ENCODE measurements around the gene KL. TPM values are rescaled to one million over a fixed set of nuclear protein-coding genes. Genes with fewer than 3 reads are reported as not detected.

Gene KL
- total and polyA plus RNA-seq, 2 experiments from 2014 or later, result 0.03 TPM; not detected in 1

DNA sequence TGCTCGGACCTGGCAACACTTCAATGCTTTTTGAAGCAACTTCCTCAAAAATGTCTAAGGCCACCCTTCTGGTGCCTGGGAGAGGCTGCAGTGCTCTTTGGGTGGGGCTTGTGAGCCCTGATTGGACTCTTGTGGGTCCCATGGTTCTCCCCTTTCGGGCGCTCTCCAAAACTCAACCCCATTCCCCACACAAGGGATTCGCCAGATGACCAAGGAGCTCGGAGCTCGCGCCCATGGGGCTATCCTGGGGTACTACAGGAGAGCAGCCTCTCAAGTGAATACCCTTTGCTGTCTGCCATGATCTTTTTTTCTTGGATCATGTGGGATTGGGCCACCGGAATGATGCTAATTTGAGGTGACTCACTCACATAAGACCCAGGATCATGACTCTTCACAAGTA, 29.7 kb upstream of the KL start:
- DNase-seq (ENCODE audit: low spot score) (peak; percentile 17), ATAC-seq (no peak; the same call in 2 of the 3 replicates)
- TF ChIP-seq ZNF114 (CRISPR knock-in tag; IDR thresholded peaks at IDR 0.05) (no peak), STAT1 (IDR thresholded peaks at IDR 0.05; ENCODE audit: unreplicated experiment) (no peak), CREB1 (CRISPR knock-in tag; IDR thresholded peaks at IDR 0.05; ENCODE audit: low read depth) (no peak), POLR2AphosphoS5 (IDR thresholded peaks at IDR 0.05; ENCODE audit: low read depth) (no peak), EZH2 (IDR thresholded peaks at IDR 0.05; ENCODE audit: low read depth, unreplicated experiment) (no peak), ZNF331 (CRISPR knock-in tag; IDR thresholded peaks at IDR 0.05; ENCODE audit: low read depth) (no peak), EZH2phosphoT487 (IDR thresholded peaks at IDR 0.05; ENCODE audit: unreplicated experiment) (no peak), NANOG (IDR thresholded peaks at IDR 0.05; ENCODE audit: borderline replicate concordance) (no peak), JUNB (IDR thresholded peaks at IDR 0.05; ENCODE audit: unreplicated experiment) (no peak)
- TF ChIP-seq, protein P1, sequence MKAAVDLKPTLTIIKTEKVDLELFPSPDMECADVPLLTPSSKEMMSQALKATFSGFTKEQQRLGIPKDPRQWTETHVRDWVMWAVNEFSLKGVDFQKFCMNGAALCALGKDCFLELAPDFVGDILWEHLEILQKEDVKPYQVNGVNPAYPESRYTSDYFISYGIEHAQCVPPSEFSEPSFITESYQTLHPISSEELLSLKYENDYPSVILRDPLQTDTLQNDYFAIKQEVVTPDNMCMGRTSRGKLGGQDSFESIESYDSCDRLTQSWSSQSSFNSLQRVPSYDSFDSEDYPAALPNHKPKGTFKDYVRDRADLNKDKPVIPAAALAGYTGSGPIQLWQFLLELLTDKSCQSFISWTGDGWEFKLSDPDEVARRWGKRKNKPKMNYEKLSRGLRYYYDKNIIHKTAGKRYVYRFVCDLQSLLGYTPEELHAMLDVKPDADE (IDR thresholded peaks at IDR 0.05), result no peak
- TF ChIP-seq, protein P2, sequence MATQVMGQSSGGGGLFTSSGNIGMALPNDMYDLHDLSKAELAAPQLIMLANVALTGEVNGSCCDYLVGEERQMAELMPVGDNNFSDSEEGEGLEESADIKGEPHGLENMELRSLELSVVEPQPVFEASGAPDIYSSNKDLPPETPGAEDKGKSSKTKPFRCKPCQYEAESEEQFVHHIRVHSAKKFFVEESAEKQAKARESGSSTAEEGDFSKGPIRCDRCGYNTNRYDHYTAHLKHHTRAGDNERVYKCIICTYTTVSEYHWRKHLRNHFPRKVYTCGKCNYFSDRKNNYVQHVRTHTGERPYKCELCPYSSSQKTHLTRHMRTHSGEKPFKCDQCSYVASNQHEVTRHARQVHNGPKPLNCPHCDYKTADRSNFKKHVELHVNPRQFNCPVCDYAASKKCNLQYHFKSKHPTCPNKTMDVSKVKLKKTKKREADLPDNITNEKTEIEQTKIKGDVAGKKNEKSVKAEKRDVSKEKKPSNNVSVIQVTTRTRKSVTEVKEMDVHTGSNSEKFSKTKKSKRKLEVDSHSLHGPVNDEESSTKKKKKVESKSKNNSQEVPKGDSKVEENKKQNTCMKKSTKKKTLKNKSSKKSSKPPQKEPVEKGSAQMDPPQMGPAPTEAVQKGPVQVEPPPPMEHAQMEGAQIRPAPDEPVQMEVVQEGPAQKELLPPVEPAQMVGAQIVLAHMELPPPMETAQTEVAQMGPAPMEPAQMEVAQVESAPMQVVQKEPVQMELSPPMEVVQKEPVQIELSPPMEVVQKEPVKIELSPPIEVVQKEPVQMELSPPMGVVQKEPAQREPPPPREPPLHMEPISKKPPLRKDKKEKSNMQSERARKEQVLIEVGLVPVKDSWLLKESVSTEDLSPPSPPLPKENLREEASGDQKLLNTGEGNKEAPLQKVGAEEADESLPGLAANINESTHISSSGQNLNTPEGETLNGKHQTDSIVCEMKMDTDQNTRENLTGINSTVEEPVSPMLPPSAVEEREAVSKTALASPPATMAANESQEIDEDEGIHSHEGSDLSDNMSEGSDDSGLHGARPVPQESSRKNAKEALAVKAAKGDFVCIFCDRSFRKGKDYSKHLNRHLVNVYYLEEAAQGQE (IDR thresholded peaks at IDR 0.05; ENCODE audit: unreplicated experiment), result no peak
- TF ChIP-seq, protein P3, sequence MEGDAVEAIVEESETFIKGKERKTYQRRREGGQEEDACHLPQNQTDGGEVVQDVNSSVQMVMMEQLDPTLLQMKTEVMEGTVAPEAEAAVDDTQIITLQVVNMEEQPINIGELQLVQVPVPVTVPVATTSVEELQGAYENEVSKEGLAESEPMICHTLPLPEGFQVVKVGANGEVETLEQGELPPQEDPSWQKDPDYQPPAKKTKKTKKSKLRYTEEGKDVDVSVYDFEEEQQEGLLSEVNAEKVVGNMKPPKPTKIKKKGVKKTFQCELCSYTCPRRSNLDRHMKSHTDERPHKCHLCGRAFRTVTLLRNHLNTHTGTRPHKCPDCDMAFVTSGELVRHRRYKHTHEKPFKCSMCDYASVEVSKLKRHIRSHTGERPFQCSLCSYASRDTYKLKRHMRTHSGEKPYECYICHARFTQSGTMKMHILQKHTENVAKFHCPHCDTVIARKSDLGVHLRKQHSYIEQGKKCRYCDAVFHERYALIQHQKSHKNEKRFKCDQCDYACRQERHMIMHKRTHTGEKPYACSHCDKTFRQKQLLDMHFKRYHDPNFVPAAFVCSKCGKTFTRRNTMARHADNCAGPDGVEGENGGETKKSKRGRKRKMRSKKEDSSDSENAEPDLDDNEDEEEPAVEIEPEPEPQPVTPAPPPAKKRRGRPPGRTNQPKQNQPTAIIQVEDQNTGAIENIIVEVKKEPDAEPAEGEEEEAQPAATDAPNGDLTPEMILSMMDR (conservative IDR thresholded peaks at IDR 0.05; ENCODE audit: low read depth in 2 of 2), result no peak
- TF ChIP-seq, protein P4, sequence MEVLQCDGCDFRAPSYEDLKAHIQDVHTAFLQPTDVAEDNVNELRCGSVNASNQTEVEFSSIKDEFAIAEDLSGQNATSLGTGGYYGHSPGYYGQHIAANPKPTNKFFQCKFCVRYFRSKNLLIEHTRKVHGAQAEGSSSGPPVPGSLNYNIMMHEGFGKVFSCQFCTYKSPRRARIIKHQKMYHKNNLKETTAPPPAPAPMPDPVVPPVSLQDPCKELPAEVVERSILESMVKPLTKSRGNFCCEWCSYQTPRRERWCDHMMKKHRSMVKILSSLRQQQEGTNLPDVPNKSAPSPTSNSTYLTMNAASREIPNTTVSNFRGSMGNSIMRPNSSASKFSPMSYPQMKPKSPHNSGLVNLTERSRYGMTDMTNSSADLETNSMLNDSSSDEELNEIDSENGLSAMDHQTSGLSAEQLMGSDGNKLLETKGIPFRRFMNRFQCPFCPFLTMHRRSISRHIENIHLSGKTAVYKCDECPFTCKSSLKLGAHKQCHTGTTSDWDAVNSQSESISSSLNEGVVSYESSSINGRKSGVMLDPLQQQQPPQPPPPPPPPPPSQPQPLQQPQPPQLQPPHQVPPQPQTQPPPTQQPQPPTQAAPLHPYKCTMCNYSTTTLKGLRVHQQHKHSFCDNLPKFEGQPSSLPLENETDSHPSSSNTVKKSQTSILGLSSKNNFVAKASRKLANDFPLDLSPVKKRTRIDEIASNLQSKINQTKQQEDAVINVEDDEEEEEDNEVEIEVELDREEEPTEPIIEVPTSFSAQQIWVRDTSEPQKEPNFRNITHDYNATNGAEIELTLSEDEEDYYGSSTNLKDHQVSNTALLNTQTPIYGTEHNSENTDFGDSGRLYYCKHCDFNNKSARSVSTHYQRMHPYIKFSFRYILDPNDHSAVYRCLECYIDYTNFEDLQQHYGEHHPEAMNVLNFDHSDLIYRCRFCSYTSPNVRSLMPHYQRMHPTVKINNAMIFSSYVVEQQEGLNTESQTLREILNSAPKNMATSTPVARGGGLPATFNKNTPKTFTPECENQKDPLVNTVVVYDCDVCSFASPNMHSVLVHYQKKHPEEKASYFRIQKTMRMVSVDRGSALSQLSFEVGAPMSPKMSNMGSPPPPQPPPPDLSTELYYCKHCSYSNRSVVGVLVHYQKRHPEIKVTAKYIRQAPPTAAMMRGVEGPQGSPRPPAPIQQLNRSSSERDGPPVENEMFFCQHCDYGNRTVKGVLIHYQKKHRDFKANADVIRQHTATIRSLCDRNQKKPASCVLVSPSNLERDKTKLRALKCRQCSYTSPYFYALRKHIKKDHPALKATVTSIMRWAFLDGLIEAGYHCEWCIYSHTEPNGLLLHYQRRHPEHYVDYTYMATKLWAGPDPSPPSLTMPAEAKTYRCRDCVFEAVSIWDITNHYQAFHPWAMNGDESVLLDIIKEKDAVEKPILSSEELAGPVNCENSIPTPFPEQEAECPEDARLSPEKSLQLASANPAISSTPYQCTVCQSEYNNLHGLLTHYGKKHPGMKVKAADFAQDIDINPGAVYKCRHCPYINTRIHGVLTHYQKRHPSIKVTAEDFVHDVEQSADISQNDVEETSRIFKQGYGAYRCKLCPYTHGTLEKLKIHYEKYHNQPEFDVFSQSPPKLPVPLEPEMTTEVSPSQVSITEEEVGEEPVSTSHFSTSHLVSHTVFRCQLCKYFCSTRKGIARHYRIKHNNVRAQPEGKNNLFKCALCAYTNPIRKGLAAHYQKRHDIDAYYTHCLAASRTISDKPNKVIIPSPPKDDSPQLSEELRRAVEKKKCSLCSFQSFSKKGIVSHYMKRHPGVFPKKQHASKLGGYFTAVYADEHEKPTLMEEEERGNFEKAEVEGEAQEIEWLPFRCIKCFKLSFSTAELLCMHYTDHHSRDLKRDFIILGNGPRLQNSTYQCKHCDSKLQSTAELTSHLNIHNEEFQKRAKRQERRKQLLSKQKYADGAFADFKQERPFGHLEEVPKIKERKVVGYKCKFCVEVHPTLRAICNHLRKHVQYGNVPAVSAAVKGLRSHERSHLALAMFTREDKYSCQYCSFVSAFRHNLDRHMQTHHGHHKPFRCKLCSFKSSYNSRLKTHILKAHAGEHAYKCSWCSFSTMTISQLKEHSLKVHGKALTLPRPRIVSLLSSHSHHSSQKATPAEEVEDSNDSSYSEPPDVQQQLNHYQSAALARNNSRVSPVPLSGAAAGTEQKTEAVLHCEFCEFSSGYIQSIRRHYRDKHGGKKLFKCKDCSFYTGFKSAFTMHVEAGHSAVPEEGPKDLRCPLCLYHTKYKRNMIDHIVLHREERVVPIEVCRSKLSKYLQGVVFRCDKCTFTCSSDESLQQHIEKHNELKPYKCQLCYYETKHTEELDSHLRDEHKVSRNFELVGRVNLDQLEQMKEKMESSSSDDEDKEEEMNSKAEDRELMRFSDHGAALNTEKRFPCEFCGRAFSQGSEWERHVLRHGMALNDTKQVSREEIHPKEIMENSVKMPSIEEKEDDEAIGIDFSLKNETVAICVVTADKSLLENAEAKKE (CRISPR knock-in tag; IDR thresholded peaks at IDR 0.05), result no peak
- no peaks in the 10 kb centered on the region for H4K20me1 ChIP-seq (replicated peaks; ENCODE audit: insufficient read depth)
- no peaks in the 10 kb centered on the region for H3K36me3 ChIP-seq (ENCODE audit: insufficient read depth)
- Mint-ChIP-seq H3K4me1 (no peaks in the 10 kb centered on the region), H3K4me3 (no peak overlapping the region), H3K27ac (no peak overlapping the region), H3K36me3 (ENCODE audit: low read depth) (no peaks in the 10 kb centered on the region), H3K9me3 (peaks cover 3% of the 10 kb centered on the region; the same call in 1 of the 3 replicates), H3K27me3 (ENCODE audit: insufficient read depth, low read depth, poor library complexity) (peaks cover 5% of the 10 kb centered on the region)
- H3K27me3 ChIP-seq (ENCODE audit: insufficient read depth), result no peaks in the 10 kb centered on the region
- no peaks in the 10 kb centered on the region for H3F3A ChIP-seq (replicated peaks; ENCODE audit: low read depth)
- H3K4me1 ChIP-seq (ENCODE audit: insufficient read depth), result no peaks in the 10 kb centered on the region
- H3K4me3 ChIP-seq, result no peak overlapping the region
- peaks cover 15% of the 10 kb centered on the region for H3K9me2 ChIP-seq (ENCODE audit: insufficient read depth)
- no peak overlapping the region for H3K4me2 ChIP-seq
- H3K79me2 ChIP-seq (replicated peaks; ENCODE audit: insufficient read depth), result no peaks in the 10 kb centered on the region
- peak overlapping the region; percentile 14; the same call in 1 of the 2 replicates for H2AFZ ChIP-seq
- no peak overlapping the region for H3K27ac ChIP-seq (ENCODE audit: low read depth)
